Measurements from ENCODE around the gene XRCC3.

GRCh38 chr14:103696466-103697071 is 18.7 kb downstream of the XRCC3 start:
- no peak for TF ChIP-seq EZH2phosphoT487 (conservative IDR thresholded peaks at IDR 0.05; ENCODE audit: low read length)
- no peak for TF ChIP-seq CTCF (IDR thresholded peaks at IDR 0.05; ENCODE audit: insufficient read depth, low read length, poor library complexity, severe bottlenecking)

Measured in SU-DHL-6 (cell line).